AG09319 (cell line): ENCODE data around the gene GALNT16.

Experiments
- DNase-seq: peaks from one replicate; pipeline ENCODE4 v3.0.0-alpha.2; 2010; ENCODE audit warnings: low read depth; ENCODE audit errors: extremely low read depth
- TF ChIP-seq, protein P1 (sequence below): IDR thresholded peaks from 2 replicates; pipeline ENCODE4 v1.5.1; 2011; ENCODE audit warnings: low read depth, mild to moderate bottlenecking, inconsistent platforms, low read length, moderate library complexity

The GALNT16 gene

DNA sequence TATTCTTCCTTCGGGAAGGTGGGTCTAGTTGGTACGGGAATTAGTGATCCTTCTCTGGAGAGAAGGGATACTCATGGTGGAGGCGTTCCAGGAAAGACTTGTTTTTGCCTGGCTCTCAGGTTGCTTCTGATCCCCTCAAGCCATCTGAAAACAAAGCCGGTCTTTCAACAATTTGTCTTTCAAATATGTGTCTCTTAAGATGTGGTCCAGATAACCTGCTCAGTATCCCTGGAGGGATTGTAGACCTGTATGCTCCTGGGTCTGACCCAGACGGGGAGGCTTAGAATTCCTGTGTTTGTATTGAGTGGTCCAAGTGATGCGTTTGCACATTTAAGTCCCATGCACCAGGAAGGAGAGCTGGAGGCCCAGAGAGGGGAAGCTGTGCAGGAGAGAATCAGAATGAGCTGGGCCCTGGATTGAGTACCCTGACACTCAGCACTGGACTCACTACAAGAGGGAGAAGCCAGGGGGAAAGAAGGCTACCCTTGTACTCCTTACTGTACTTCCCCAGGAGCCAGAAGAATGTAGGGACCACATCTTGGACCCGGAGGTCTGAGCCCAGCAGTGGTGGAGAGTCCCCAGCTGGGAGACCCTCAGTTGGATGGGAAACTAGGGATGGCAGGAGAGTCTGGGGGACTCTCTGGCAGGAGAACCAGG, 97.7 kb downstream of the GALNT16 start:
- DNase-seq: no peak
- TF ChIP-seq, protein P1, sequence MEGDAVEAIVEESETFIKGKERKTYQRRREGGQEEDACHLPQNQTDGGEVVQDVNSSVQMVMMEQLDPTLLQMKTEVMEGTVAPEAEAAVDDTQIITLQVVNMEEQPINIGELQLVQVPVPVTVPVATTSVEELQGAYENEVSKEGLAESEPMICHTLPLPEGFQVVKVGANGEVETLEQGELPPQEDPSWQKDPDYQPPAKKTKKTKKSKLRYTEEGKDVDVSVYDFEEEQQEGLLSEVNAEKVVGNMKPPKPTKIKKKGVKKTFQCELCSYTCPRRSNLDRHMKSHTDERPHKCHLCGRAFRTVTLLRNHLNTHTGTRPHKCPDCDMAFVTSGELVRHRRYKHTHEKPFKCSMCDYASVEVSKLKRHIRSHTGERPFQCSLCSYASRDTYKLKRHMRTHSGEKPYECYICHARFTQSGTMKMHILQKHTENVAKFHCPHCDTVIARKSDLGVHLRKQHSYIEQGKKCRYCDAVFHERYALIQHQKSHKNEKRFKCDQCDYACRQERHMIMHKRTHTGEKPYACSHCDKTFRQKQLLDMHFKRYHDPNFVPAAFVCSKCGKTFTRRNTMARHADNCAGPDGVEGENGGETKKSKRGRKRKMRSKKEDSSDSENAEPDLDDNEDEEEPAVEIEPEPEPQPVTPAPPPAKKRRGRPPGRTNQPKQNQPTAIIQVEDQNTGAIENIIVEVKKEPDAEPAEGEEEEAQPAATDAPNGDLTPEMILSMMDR: no peak

GRCh38 chr14:69358233-69358963, 98.4 kb downstream of the GALNT16 start:
- no peak for DNase-seq
- TF ChIP-seq, protein P1: no peak

DNA sequence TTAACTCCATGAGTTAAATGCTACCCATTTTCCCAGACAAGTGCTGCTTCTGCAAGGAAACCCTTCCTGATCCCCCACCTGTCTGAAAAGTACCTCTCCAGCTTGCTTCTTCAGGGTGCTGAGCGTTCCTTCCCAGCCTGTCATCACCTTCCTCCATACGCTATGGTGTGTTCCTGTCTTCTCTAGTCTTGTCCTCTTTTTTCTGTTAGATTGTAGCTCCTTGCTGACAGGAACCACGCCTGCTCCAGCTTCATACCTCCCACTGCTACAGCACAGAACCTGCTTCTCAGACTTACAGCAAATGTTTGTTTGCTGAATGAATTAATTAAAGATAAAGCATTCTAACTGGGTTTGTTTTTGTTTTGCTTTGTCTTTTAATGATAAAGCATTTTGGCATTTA, 99.0 kb downstream of the GALNT16 start:
- TF ChIP-seq, protein P1: no peak
- DNase-seq: no peak

- TF ChIP-seq, protein P1: no peak
- DNase-seq: no peak
These were observed 100.6 kb downstream of the GALNT16 start for GRCh38 chr14:69360438-69361108.

GRCh38 chr14:69363055-69363454, 103.1 kb downstream of the GALNT16 start:
- peak; percentile 29 for DNase-seq
- TF ChIP-seq, protein P1: peak; percentile 85

DNA sequence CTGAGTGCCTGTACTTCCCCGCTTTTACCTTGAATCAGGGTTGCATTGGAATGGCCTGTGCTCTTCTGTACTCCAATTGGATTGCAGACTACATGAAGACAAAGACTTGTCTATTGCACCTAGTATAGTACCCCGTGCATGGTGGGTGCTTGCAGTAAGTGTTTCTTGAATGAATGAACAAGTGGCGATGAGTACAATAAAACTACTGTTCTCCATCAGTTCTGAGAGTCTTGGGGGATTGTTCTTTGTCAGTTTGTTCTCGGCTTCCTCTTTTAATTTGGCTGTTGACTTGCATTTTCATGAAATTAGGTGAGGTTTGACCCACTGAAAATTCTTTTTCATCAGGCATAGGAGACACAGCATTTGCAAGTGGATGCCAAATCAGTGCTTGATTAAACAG, 104.0 kb downstream of the GALNT16 start:
- DNase-seq: no peak
- TF ChIP-seq, protein P1: no peak

DNA sequence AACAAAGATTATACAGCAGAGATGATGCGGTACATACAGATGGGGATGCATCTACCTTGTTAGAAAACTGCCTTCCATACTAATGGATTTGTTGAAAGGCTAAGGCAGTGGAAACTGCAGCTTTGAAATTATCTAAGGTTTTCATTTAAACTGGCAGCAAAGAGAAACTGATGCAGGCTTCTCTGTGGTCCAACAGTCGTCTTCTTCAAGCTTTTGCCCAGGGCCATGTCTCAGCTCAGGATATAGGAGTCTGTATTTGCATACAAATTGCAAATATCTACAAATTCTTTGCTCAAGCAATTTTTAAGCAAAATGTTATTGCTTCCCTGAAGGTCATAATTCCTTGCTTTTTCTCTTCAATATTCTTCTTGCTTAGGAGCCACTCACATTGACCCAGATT, 104.4 kb downstream of the GALNT16 start:
- DNase-seq: no peak
- TF ChIP-seq, protein P1: no peak
